Activated B cell treated with CpG ODN at 0.5 μM for 24 hours (primary cell): ENCODE measurements around the gene GPI. TPM values are rescaled to one million over a fixed set of nuclear protein-coding genes. Genes with fewer than 3 reads are reported as not detected.

Source experiments
- ATAC-seq: fragments of 200-7000 bp; cut with Tn5 transposase; one replicate; pipeline ENCODE4 v1.10.0; 2021; ENCODE audit warnings: low read depth, mild to moderate bottlenecking, moderate library complexity
- CTCF ChIA-PET: fragments of 350-600 bp; sonication (Branson Sonifier 250); formaldehyde crosslinking; loops from one replicate; lab custom pipeline; 2021; ENCODE audit warnings: antibody characterized with exemption; lab: Charles Lee
- POLR2A ChIA-PET: fragments of 350-600 bp; sonication (Branson Sonifier 250); formaldehyde crosslinking; loops from one replicate; lab custom pipeline; 2021; ENCODE audit warnings: antibody characterized with exemption; lab: Charles Lee
- DNase-seq: peaks from one replicate; pipeline ENCODE4 v3.0.0; 2022
- H3K27ac Mint-ChIP-seq: one replicate; pipeline ENCODE4 v1.8.0; 2020; ENCODE audit warnings: mixed read lengths
- H3K27me3 Mint-ChIP-seq: one replicate; pipeline ENCODE4 v1.8.0; 2021; ENCODE audit warnings: mixed read lengths
- H3K36me3 Mint-ChIP-seq: one replicate; pipeline ENCODE4 v1.8.0; 2021; ENCODE audit warnings: low read depth, mixed read lengths
- H3K4me1 Mint-ChIP-seq: one replicate; pipeline ENCODE4 v1.8.0; 2021; ENCODE audit warnings: mixed read lengths
- H3K4me3 Mint-ChIP-seq: one replicate; pipeline ENCODE4 v1.8.0; 2020; ENCODE audit warnings: mild to moderate bottlenecking, mixed read lengths
- H3K9me3 Mint-ChIP-seq: one replicate; pipeline ENCODE4 v1.8.0; 2020; ENCODE audit warnings: mixed read lengths
- CTCF ChIP-seq: fragments of 200-600 bp; IDR thresholded peaks from one replicate; pipeline ENCODE4 v1.8.0; 2022; ENCODE audit warnings: antibody characterized with exemption, mild to moderate bottlenecking
- intact Hi-C: fragments of 100-400 bp; cut with micrococcal nuclease; formaldehyde crosslinking; loops from one replicate; pipeline ENCODE4 v1.15.1; 2024
- total RNA-seq: library from RNA; stranded (reverse); gene quantifications from 2 replicates; pipeline ENCODE4 v1.2.3, GENCODE V29; 2022

Gene GPI
- 144 and 151 TPM in 2 replicates for total RNA-seq

- no peaks in the 10 kb centered on the region for H3K27me3 Mint-ChIP-seq
- POLR2A ChIA-PET: interaction anchor here (0.7 to 2.2 kb wide), 5 partner anchors 9 to 193 kb away, joined by 3 to 9 read pairs (median 3); partner anchors contain the start of genes LSM14A, PDCD2L and UBA2
- intact Hi-C loops: loop anchor here (10.0 kb wide), 1 partner anchor 990 kb away; the partner anchor contains the start of gene CEBPG
These were observed at the start of gene GPI for GRCh38 chr19:34364830-34365462. TSS of gene GPI (plus strand) at chr19:34365196. CDS start at chr19:34365267, 71 bp downstream.

GRCh38 chr19:34316247-34316646 is 48.7 kb upstream of the GPI start:
- CTCF ChIA-PET: interaction anchor here (0.6 to 1.2 kb wide), 3 partner anchors 18 to 269 kb away, joined by 3 to 5 read pairs (median 3); no protein-coding TSS in a partner anchor

More at GRCh38 chr19:34364830-34365462, at the start of gene GPI:
- peak within 1 kb of the TSS; percentile 95 for H3K4me3 Mint-ChIP-seq
- peak; percentile 95 for ATAC-seq
- H3K4me1 Mint-ChIP-seq: peaks cover 25% of the 10 kb centered on the region
- TF ChIP-seq CTCF: no peak
- H3K27ac Mint-ChIP-seq: peak within 1 kb of the TSS; percentile 73
- peak; percentile 68 for DNase-seq
- no peaks in the 10 kb centered on the region for H3K9me3 Mint-ChIP-seq
- CTCF ChIA-PET: no interaction called here
- H3K36me3 Mint-ChIP-seq: peaks cover 29% of the 10 kb centered on the region

GRCh38 chr19:34316741-34317301 is 48.2 kb upstream of the GPI start:
- peaks cover 18% of the 10 kb centered on the region for H3K36me3 Mint-ChIP-seq
- intact Hi-C loops: loop anchor here (5.0 kb wide), 1 partner anchor 45 kb away; no protein-coding TSS in a partner anchor
- peak overlapping the region; percentile 42 for H3K4me3 Mint-ChIP-seq
- no peaks in the 10 kb centered on the region for H3K27me3 Mint-ChIP-seq
- DNase-seq (no peak), ATAC-seq (no peak)
- TF ChIP-seq CTCF: no peak
- H3K9me3 Mint-ChIP-seq: no peaks in the 10 kb centered on the region
- peaks cover 62% of the 10 kb centered on the region for H3K4me1 Mint-ChIP-seq
- ChIA-PET POLR2A (interaction anchor here (0.6 to 1.1 kb wide), 3 partner anchors 16 to 59 kb away, joined by 3 to 6 read pairs (median 4); no protein-coding TSS in a partner anchor), CTCF (interaction anchor here (1.1 to 1.2 kb wide), 2 partner anchors 17 to 19 kb away, joined by 3 to 5 read pairs; no protein-coding TSS in a partner anchor)
- H3K27ac Mint-ChIP-seq: peak overlapping the region; percentile 46

More at GRCh38 chr19:34316247-34316646, 48.7 kb upstream of the GPI start:
- no peaks in the 10 kb centered on the region for H3K9me3 Mint-ChIP-seq
- H3K4me1 Mint-ChIP-seq: peaks cover 66% of the 10 kb centered on the region
- intact Hi-C loops: loop anchor here (5.0 kb wide), 1 partner anchor 44 kb away; no protein-coding TSS in a partner anchor
- H3K36me3 Mint-ChIP-seq: peaks cover 14% of the 10 kb centered on the region
- DNase-seq (no peak), ATAC-seq (no peak)
- no peaks in the 10 kb centered on the region for H3K27me3 Mint-ChIP-seq
- no peak overlapping the region for H3K27ac Mint-ChIP-seq
- POLR2A ChIA-PET: interaction anchor here (0.6 to 1.1 kb wide), 2 partner anchors 17 to 46 kb away, joined by 3 to 4 read pairs; no protein-coding TSS in a partner anchor
- TF ChIP-seq CTCF: no peak
- no peak overlapping the region for H3K4me3 Mint-ChIP-seq

GRCh38 chr19:34317311-34317927 is 47.6 kb upstream of the GPI start:
- no peaks in the 10 kb centered on the region for H3K9me3 Mint-ChIP-seq
- intact Hi-C loops: loop anchor here (5.0 kb wide), 1 partner anchor 45 kb away; no protein-coding TSS in a partner anchor
- no peak for TF ChIP-seq CTCF
- ChIA-PET CTCF (interaction anchor here (1.2 kb wide), 1 partner anchor 18 kb away, joined by 5 read pairs; no protein-coding TSS in a partner anchor), POLR2A (interaction anchor here (0.6 kb wide), 1 partner anchor 60 kb away, joined by 6 read pairs; no protein-coding TSS in a partner anchor)
- ATAC-seq: no peak
- H3K36me3 Mint-ChIP-seq: peaks cover 19% of the 10 kb centered on the region
- H3K27ac Mint-ChIP-seq: peak overlapping the region; percentile 46
- no peaks in the 10 kb centered on the region for H3K27me3 Mint-ChIP-seq
- H3K4me1 Mint-ChIP-seq: peaks cover 57% of the 10 kb centered on the region
- H3K4me3 Mint-ChIP-seq: peak overlapping the region; percentile 42
- no peak for DNase-seq
